RWPE2 (cell line): ENCODE data around the gene CACNB3.
"Not testable (repeated sequence)": the region's sequence is repeated elsewhere in the genome, so short reads cannot be mapped to it uniquely, and the experiment has no call there.

Experiments used
- ATAC-seq: fragments of 200-7000 bp; cut with Tn5 transposase; 3 replicates; pipeline ENCODE4 v1.9.1; 2021; ENCODE audit warnings: low read depth
- DNase-seq: peaks from one replicate; pipeline ENCODE4 v3.0.0-alpha.2; 2020; ENCODE audit warnings: low spot score
- H3K27ac ChIP-seq: fragments of 450-650 bp; 2 replicates; pipeline ENCODE4 v1.5.1; 2017; ENCODE audit warnings: mild to moderate bottlenecking; ENCODE audit not compliant: poor library complexity, severe bottlenecking
- H3K27me3 ChIP-seq: fragments of 250-450 bp; sonication (Bioruptor Pico); 2 replicates; pipeline ENCODE4 v1.5.1; 2021; ENCODE audit warnings: mild to moderate bottlenecking, moderate library complexity; ENCODE audit not compliant: insufficient read depth, poor library complexity, severe bottlenecking
- H3K36me3 ChIP-seq: fragments of 250-450 bp; sonication (Bioruptor Pico); 2 replicates; pipeline ENCODE4 v1.5.1; 2020; ENCODE audit warnings: low read depth, mild to moderate bottlenecking, moderate library complexity
- H3K4me1 ChIP-seq: fragments of 250-450 bp; sonication (Bioruptor Pico); 2 replicates; pipeline ENCODE4 v1.5.1; 2021; ENCODE audit warnings: mild to moderate bottlenecking, moderate library complexity; ENCODE audit not compliant: insufficient read depth, poor library complexity, severe bottlenecking
- H3K4me3 ChIP-seq: fragments of 250-450 bp; sonication (Bioruptor Pico); 2 replicates; pipeline ENCODE4 v1.5.1; 2021; ENCODE audit warnings: mild to moderate bottlenecking, moderate library complexity; ENCODE audit not compliant: severe bottlenecking
- H3K9me3 ChIP-seq: fragments of 250-450 bp; sonication (Bioruptor Pico); 2 replicates; pipeline ENCODE4 v1.5.1; 2021; ENCODE audit warnings: mild to moderate bottlenecking, moderate library complexity; ENCODE audit not compliant: severe bottlenecking
- TF ChIP-seq, protein P1 (sequence below): fragments of 450-650 bp; IDR thresholded peaks from one replicate; pipeline ENCODE4 v1.5.1; 2017; ENCODE audit warnings: mild to moderate bottlenecking, moderate library complexity; ENCODE audit not compliant: poor library complexity, severe bottlenecking

CACNB3 gene

DNA sequence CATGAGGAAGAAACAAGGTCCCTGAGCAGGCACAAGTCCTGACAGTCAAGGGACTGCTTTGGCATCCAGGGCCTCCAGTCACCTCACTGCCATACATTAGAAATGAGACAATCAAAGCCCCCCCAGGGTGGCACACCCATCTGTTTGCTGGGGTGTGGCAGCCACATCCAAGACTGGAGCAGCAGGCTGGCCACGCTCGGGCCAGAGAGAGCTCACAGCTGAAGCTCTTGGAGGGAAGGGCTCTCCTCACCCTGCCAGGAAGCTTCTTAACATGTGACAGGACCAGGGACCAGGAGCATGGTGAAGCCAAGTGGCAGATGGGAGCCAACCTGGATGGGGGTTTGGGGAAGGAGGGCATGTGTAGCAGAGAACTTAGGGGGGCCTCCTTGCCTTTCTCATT is 10.0 kb downstream of the CACNB3 start:
- H3K9me3 ChIP-seq: no peaks in the 10 kb centered on the region
- H3K4me3 ChIP-seq: no peak overlapping the region
- no peak for ATAC-seq
- H3K27ac ChIP-seq: no peak overlapping the region
- H3K4me1 ChIP-seq: no peaks in the 10 kb centered on the region
- no peak for DNase-seq
- TF ChIP-seq, protein P1, sequence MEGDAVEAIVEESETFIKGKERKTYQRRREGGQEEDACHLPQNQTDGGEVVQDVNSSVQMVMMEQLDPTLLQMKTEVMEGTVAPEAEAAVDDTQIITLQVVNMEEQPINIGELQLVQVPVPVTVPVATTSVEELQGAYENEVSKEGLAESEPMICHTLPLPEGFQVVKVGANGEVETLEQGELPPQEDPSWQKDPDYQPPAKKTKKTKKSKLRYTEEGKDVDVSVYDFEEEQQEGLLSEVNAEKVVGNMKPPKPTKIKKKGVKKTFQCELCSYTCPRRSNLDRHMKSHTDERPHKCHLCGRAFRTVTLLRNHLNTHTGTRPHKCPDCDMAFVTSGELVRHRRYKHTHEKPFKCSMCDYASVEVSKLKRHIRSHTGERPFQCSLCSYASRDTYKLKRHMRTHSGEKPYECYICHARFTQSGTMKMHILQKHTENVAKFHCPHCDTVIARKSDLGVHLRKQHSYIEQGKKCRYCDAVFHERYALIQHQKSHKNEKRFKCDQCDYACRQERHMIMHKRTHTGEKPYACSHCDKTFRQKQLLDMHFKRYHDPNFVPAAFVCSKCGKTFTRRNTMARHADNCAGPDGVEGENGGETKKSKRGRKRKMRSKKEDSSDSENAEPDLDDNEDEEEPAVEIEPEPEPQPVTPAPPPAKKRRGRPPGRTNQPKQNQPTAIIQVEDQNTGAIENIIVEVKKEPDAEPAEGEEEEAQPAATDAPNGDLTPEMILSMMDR: no peak
- no peaks in the 10 kb centered on the region for H3K27me3 ChIP-seq
- peaks cover 46% of the 10 kb centered on the region for H3K36me3 ChIP-seq

DNA sequence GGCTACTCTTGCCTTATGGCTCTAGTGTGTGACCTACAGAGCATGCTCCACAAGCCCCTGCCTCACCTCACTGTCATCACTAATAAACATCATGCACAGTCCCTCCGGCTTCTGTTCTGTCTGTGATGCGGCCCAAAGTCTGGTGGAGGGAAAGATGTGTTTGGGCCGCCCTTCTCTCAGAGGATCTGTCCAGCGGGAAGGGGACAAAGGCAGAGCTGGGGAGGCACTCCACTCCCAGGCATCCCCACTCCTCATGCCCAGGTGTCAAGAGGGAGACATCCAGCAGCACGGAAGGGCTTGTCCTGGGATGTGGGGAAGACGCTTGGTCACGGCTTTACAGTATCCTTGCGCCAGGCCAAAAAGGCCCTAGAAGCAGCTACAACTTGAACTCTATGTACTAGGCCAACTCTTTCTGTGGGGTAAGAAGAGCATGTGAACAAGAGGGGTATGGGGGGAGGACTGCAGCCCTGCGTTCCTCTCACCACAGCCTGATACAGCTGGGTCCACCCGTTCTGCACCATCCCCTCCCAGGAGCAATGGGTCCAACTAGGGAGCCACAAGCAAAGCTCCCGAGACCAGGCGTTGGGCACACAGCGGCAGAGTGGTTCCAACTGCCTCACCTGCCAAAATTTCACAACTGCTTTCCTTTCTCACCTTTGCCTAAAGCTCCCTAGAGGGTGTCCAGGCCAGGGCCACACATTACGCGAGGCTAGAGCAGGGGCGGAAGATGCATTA is 10.7 kb downstream of the CACNB3 start:
- TF ChIP-seq, protein P1: no peak
- Histone ChIP-seq H3K27ac (no peak overlapping the region), H3K9me3 (no peaks in the 10 kb centered on the region), H3K27me3 (no peaks in the 10 kb centered on the region), H3K4me1 (no peaks in the 10 kb centered on the region), H3K4me3 (no peak overlapping the region), H3K36me3 (peaks cover 53% of the 10 kb centered on the region)
- no peak for DNase-seq
- no peak for ATAC-seq

DNA sequence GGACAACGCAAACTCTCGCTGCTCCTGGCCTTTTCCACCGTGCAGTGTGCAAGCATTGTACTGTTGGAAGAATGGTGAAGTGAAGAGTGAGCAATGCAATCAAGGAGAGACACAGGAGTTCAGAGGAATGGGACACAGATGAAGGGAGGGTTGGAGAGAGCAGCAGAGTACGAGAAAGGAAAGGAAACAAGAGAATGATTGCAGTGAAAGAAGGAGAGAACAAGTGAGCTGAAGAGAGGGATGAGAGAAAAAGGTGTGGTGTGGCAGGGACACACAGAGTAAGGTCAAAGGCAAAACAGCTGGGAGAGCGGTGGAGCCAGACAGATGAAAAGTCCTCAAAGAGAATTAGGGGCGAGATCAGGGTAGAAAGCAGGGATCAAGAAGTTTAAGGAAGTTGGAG is 13.0 kb downstream of the CACNB3 start:
- ATAC-seq (no peak), DNase-seq (no peak)
- Histone ChIP-seq H3K27ac (no peak overlapping the region), H3K4me3 (no peak overlapping the region), H3K4me1 (no peaks in the 10 kb centered on the region), H3K36me3 (peaks cover 72% of the 10 kb centered on the region), H3K27me3 (no peaks in the 10 kb centered on the region), H3K9me3 (no peaks in the 10 kb centered on the region)
- TF ChIP-seq, protein P1: no peak

DNA sequence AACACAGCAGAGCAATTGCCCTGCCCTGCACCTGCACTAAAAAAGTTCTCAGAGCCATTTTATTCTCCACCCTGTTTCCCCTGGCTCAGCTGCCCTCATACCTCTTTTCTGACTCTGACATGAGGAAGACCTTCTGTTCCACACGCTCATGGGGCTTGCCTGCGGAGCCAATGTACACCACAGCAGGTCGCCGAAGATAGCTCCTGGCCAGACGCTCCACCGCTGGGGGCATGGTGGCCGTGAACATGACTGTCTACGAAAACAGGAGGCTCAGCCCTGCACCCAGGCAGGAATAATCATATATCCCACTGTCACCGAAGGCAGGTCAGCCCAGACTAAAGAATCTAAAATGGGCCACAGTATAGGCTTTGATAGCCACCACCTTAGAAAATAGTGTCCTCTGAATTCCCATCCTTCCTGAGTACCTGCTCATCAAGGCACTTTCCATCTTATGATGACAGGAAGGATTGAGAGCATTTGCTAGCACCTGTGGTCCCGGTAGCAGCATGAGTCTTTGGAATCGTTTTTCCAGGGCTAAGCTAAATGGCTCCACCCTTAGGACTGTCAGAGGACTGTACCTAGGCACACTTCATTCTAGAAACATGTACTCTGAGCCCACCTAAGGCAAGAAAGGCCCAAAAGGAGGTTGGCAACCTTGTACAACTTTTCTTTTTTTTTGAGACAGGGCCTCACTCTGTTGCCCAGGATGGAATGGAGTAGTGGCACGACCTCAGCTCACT is 14.2 kb downstream of the CACNB3 start:
- H3K9me3 ChIP-seq: no peaks in the 10 kb centered on the region
- DNase-seq: no peak
- TF ChIP-seq, protein P1: no peak
- H3K4me1 ChIP-seq: no peaks in the 10 kb centered on the region
- H3K4me3 ChIP-seq: no peak overlapping the region
- H3K27me3 ChIP-seq: no peaks in the 10 kb centered on the region
- peaks cover 75% of the 10 kb centered on the region for H3K36me3 ChIP-seq
- no peak overlapping the region for H3K27ac ChIP-seq
- no peak for ATAC-seq

DNA sequence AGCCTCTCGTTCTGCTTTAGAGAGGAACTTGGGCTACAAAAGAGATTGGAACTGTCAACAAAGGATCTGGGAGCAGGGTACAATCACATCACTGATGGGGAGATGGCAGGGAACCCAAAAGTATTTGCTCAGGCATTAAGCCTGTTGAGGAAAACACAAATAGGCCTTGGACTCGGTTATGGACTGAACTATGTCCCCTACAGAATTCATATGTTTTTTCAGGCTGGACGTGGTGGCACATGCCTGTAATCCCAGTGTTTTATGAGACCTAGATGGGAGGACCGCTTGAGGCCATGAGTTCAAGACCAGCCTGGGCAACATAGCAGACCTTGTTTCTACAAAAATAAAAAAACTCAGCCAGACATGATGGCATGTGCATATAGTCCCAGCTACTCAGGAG is 19.8 kb downstream of the CACNB3 start:
- Histone ChIP-seq H3K27ac (no peak overlapping the region), H3K27me3 (no peaks in the 10 kb centered on the region), H3K4me3 (no peak overlapping the region), H3K4me1 (no peaks in the 10 kb centered on the region), H3K9me3 (no peaks in the 10 kb centered on the region), H3K36me3 (peaks cover 79% of the 10 kb centered on the region)
- ATAC-seq: no peak
- TF ChIP-seq, protein P1: no peak
- no peak for DNase-seq

DNA sequence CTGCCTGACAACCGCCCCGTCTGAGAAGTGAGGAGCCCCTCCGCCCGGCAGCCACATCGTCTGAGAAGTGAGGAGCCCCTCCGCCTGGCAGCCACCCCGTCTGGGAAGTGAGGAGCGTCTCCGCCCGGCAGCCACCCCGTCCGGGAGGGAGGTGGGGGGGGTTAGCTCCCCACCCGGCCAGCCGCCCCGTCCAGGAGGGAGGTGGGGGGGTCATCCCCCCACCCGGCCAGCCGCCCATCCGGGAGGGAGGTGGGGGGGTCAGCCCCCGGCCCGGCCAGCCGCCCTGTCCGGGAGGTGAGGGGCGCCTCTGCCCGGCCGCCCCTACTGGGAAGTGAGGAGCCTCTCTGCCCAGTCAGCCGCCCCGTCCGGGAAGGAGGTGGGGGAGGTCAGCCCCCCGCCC is 23.7 kb downstream of the CACNB3 start:
- ATAC-seq, H3K9me3 ChIP-seq, DNase-seq, H3K4me3 ChIP-seq, H3K27ac ChIP-seq, H3K4me1 ChIP-seq, H3K27me3 ChIP-seq: not testable (repeated sequence)
- H3K36me3 ChIP-seq: peaks cover 75% of the 10 kb centered on the region
